PC-9 (cell line): ENCODE results near the gene MMP11.

ENCODE experiments used
- CTCF ChIP-seq: fragments of 200-600 bp; sonication (generic); conservative IDR thresholded peaks from 2 replicates; pipeline ENCODE4 v1.6.1; 2017; ENCODE audit warnings: mixed run types, antibody characterized with exemption, mild to moderate bottlenecking, moderate library complexity
- EZH2 ChIP-seq: fragments of 200-600 bp; sonication (generic); IDR thresholded peaks from 2 replicates; pipeline ENCODE4 v1.8.0; 2017; ENCODE audit warnings: antibody characterized with exemption, low read depth

DNA sequence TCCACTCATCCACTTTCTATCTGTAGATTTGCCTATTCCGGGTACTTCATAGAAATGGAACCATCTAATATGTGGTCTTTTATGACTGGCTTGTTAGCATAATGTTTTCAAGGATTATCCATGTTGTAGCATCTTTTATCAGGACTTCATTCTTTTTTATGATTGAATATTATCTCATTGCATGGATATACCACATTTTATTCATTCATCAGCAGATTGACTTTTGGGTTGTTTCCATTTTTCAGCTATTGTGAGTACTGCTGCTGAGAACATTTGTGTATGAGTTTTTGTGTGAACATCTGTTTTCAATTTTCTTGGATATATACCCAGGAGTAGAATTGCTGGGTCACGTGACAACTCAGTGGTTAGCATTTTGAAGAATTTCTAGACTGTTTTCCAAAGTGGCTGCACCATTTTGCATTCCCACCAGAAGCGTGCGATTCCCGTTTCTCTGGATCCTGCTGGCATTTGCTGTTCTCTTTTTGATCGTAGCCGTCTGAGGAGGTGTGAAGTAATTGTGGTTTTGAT, 57.3 kb downstream of the MMP11 start:
- TF ChIP-seq CTCF, result no peak
- TF ChIP-seq EZH2, result no peak
